IMR-90 (cell line): ENCODE measurements around the gene DDX59.

ENCODE experiments used
- FOS ChIP-seq: fragments of 150-350 bp; IDR thresholded peaks from 2 replicates; pipeline ENCODE4 v1.6.1; 2016; ENCODE audit warnings: low read depth, low read length
- MAZ ChIP-seq: IDR thresholded peaks from 2 replicates; pipeline ENCODE4 v1.6.1; 2012; ENCODE audit warnings: low read depth, mild to moderate bottlenecking, low read length, improper control_type of control experiment, moderate library complexity, borderline replicate concordance
- POLR2A ChIP-seq: IDR thresholded peaks from 2 replicates; pipeline ENCODE4 v1.6.1; 2012; ENCODE audit warnings: mild to moderate bottlenecking, low read depth, low read length
- RFX5 ChIP-seq: IDR thresholded peaks from 2 replicates; pipeline ENCODE4 v1.8.0; 2012; ENCODE audit warnings: low read depth, mild to moderate bottlenecking, low read length, moderate library complexity
- TF ChIP-seq, protein P1 (sequence below): conservative IDR thresholded peaks from 2 replicates; pipeline ENCODE4 v1.5.1; 2012; ENCODE audit warnings: mild to moderate bottlenecking, low read depth, low read length, improper control_type of control experiment
- TF ChIP-seq, protein P2 (sequence below): fragments of 150-350 bp; IDR thresholded peaks from 2 replicates; pipeline ENCODE4 v1.6.1; 2017; ENCODE audit warnings: mild to moderate bottlenecking, antibody characterized with exemption, low read length, low read depth

DNA sequence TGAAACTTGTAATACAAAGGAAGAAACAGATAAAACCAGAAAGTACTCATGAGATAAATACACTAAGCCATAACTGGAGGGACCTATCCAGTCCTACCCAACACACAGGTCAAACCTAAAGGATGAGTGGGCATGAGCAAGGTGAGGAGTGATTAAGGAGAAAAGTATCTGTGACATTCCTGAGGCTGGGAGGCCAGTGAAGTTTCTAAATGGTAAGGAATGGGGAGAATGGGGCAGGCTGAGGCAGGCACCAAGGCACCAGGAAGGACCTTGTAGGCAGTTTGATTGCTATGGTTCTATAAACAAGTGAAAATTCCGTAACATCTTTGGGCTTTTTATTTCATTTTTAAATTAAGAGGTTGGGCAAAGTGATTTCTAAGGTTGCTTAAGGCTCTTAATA is 10.4 kb downstream of the DDX59 start:
- TF ChIP-seq, protein P1, sequence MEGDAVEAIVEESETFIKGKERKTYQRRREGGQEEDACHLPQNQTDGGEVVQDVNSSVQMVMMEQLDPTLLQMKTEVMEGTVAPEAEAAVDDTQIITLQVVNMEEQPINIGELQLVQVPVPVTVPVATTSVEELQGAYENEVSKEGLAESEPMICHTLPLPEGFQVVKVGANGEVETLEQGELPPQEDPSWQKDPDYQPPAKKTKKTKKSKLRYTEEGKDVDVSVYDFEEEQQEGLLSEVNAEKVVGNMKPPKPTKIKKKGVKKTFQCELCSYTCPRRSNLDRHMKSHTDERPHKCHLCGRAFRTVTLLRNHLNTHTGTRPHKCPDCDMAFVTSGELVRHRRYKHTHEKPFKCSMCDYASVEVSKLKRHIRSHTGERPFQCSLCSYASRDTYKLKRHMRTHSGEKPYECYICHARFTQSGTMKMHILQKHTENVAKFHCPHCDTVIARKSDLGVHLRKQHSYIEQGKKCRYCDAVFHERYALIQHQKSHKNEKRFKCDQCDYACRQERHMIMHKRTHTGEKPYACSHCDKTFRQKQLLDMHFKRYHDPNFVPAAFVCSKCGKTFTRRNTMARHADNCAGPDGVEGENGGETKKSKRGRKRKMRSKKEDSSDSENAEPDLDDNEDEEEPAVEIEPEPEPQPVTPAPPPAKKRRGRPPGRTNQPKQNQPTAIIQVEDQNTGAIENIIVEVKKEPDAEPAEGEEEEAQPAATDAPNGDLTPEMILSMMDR, result no peak
- TF ChIP-seq MAZ (peak; percentile 55; the same call in 1 of the 2 replicates), RFX5 (no peak), POLR2A (no peak), FOS (no peak)
- TF ChIP-seq, protein P2, sequence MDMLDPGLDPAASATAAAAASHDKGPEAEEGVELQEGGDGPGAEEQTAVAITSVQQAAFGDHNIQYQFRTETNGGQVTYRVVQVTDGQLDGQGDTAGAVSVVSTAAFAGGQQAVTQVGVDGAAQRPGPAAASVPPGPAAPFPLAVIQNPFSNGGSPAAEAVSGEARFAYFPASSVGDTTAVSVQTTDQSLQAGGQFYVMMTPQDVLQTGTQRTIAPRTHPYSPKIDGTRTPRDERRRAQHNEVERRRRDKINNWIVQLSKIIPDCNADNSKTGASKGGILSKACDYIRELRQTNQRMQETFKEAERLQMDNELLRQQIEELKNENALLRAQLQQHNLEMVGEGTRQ, result no peak
